OCI-LY3 (cell line): ENCODE results near the gene RER1.

Source experiments
- CTCF ChIP-seq: fragments of 200-600, 300-600 bp; sonication (generic); IDR thresholded peaks from 2 replicates; pipeline ENCODE4 v1.5.1; 2014; ENCODE audit warnings: antibody characterized with exemption, low read length, low read depth
- EZH2phosphoT487 ChIP-seq: fragments of 200-600 bp; shearing (Covaris generic); IDR thresholded peaks from 2 replicates; pipeline ENCODE4 v1.6.1; 2018; ENCODE audit warnings: antibody characterized with exemption, mixed run types, low read depth

GRCh38 chr1:2430592-2430973 is 38.9 kb downstream of the RER1 start:
- TF ChIP-seq CTCF (no peak), EZH2phosphoT487 (no peak)
